Measurements from ENCODE around the gene PLA2G5.
A peak's percentile ranks its signal among the peaks of the same experiment; 100 is the strongest.

PLA2G5 gene

DNA sequence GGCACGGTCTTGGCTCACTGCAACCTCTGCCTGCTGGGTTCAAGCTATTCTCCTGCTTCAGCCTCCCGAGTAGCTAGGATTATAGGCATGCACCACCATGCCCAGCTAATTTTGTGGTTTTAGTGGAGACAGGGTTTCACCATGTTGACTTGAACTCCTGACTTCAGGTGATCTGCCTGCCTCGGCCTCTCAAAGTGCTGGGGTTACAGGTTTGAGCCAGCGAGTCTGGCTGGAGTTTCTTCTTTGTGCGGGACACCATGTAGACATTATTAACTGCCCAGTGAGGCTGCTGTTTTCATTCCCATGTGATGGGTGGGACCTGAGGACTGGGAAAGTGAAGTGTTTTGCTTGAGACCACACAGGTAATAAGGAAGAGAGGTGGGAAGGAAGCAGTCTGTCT, 23.3 kb downstream of the PLA2G5 start:
- DNase-seq = no peak

DNA sequence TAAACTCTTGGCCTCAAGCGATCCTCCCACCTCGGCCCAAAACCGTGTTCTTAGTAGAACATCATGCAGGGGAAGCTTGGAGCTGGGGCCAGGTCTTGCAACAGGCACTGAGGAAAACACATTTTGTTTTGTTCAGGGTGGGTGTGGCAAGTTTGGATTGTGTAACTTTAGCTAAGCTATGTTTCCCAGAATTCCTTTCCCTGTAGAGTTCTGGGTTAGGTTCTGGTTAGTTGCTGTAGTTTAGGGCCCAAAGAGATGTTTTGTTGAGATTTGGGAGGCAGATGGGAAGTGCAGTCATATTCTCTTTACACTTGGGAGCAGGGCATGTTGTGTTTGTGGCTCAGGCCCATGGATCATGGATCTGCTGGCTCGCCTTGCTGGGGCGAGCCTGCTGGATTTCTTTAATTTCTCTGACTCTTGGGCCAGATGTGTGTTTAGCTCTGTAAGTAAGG, 24.0 kb downstream of the PLA2G5 start:
- no peak for DNase-seq

DNA sequence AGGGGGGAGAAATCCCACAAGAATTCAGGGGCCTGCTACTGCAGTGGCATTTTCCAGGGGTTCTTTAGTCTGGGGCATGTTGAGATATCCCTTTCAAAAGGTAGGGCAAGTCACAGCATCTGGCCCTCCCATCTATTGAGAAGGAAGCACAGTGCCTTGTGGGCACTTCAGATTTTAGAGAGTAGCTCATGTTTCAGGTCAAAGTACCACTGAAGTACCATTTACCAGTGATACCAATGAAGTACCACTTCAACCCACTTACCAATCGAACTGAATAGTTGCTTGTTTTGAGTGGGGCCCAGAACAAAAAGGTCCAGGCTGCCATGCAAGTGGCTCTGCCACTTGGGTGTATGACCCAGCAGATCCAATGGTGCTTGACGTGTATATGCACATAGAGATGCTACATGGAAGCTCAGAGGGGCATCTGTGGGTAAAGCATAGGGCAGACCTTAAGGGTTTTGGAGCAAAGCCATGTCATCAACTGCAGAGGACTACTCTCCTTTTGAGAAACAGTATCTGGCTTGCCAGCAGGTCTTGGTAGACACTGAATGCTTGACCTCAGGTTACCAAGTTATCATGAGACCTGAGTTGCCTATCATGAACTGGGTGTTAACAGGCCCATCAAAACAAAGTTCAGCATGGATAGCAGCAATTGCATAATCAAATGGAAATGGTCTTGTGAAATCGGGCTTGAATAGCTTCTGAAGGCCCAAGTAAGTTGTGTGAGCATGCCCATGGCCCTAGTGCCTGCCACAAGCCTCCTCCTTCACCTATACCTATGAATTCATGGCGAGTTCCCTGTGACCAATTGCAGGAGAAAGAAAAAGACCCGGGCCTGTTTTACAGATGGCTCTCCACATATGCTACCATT, 25.8 kb downstream of the PLA2G5 start:
- DNase-seq = no peak

DNA sequence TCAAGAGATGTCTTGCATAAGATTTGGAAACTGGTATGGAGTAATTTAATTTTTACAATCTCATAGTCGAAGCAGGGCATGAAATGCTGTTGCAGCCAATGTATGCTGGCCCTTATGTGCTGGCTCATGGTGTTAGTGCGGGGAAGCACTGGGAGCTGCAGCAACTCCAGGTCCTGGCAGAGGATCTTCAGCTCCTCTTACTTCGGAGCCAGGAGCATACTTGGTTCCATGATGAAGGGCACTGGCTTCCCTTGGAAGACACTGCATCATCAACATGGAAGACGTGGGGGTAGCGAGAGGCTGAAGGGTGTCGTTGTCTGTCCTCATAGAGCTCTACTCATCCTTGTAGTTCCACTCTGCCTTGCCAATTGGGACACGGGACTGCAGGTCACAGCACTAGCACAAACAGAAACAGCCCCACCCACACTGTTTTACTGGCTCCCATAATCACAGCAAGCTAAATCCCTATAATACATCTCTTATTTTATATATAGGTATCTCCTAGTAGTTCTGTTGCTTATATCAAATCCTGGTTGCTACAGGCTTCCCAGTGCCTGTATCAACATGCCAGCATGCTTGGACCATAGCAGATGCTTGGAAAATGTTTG, 26.9 kb downstream of the PLA2G5 start:
- no peak for DNase-seq

DNA sequence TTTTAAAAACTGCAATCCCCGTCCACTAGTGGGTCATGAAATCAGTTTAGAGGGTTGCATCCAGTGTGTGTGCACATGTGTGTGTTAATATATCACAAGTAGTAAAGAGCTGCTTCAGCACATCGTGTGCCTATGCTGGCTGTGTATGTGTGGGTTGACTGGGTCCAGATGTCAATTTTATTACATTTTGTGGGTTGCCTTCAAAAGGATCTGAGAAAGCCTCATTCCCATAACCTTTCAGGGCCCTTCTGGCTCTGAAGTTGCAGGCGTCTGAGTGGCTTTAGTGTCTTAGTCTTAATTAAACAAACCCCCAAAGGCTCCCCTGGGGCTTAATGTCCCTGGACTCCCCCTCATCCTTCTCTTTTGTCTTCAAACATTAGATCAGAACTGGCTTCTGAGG, 29.5 kb downstream of the PLA2G5 start:
- no peak for DNase-seq

- DNase-seq = peak; percentile 3
Observed at GRCh38 chr1:20100632-20101355, 30.8 kb downstream of the PLA2G5 start.

- no peak for DNase-seq
Observed at GRCh38 chr1:20102875-20103274, 32.9 kb downstream of the PLA2G5 start.

GRCh38 chr1:20105856-20106255, 35.9 kb downstream of the PLA2G5 start:
- no peak for DNase-seq

- no peak for DNase-seq
Observed at GRCh38 chr1:20107351-20107750, 37.4 kb downstream of the PLA2G5 start.

DNA sequence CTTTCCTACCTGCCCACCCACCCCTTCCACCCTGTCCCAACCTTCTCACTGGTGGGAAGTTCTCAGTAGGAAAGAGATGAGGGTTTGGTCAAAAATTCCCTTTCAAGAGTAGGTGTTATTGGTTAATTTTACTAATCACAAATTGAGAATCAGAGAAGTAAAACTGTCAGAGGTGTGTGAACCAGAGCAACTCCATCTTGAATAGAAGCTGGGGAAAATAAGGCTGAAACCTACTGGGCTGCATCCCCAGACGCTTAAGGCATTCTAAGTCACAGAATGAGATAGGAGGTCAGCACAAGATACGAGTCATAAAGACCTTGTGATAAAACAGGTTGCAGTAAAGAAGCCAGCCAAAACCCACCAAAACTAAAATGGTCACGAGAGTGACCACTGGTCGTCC, 37.8 kb downstream of the PLA2G5 start:
- no peak for DNase-seq

DNA sequence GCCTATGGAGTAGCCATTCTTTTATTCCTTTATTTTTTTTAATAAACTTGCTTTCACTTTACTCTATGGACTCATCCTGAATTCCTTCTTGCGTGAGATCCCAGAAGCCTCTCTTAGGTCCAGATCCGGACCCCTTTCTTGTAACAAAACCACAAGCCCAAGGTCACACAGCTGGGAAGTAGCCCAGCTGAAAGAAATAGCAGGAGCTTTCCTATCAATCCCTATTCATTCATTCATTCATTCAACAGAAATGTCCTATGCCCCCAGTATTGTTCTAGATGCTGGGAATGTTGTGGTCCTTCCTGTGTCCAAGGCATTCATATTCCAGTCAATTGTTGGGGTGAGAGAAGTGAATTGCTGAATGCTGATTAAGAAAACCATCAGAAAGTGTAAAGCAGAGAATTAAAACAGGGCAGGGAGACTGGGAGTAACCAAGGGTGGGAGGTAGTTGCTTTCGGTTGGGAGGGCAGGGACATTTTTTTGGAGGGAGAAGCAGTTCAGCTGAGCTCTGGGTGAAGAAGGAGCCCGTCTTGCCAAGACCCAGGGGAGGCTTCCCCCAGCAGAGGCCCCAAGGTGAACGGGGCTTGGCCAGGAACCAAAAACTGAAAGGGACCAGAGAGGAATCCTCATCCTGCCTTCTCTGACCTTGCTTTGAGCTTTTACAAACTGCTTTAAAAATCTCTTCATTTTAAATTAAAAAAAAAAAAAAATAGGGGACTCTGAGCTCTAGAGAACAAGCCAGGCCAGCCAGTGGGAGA, 38.6 kb downstream of the PLA2G5 start:
- no peak for DNase-seq

- no peak for DNase-seq
Observed at GRCh38 chr1:20109223-20109856, 39.3 kb downstream of the PLA2G5 start.

GRCh38 chr1:20110679-20111078, 40.7 kb downstream of the PLA2G5 start:
- DNase-seq = no peak

DNA sequence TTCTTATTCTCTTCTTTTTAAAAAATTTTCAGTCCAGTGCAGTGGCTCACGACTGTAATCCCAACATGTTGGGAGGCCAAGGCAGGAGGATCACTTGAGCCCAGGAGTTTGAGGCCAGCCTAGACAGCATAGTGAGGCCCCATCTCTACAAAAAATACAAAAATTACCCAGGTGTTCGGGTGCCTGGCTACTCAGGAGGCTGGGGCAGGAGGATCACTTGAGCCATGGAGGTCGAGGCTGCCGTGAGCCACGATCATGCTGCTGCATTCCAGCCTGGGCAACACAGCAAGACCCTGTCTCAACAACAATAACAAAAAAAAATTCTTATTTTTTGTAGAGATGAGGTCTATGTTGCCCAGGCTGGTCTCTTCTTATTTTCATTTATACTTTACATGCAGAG, 41.5 kb downstream of the PLA2G5 start:
- DNase-seq = no peak

DNA sequence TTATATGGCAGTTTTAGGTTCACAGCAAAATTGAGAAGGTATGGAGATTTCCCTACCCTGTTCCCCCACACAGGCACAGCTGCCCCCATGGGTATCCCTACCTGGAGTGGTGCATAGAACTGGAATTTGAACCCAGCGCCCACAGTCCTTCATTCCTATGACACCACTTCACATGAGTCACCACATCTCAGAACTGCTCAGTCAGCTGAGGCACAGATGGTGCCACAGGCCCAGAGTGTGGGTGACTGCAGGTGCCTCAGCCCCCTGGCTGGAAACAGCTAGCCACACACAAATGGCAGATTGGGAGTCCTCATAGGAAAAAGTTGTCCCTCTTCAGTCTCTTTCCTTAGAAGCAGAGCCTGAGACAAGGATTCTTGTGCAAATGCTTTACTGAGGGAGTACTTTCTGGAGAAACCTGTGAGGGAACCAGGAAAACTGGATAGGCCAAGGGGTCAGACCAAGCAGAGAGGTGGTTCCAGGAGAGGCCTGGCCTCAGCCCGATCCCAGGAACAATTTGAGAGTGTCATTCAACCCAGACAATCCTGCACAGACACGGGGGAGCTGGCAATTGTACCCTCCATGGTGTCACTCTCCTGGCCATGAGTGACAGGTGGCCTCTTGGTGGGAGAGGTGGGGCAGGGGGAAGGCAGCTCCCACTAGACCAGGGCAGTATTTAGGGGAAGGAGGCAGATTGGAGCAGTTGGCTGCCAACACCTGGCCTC, 42.4 kb downstream of the PLA2G5 start:
- no peak for DNase-seq

DNA sequence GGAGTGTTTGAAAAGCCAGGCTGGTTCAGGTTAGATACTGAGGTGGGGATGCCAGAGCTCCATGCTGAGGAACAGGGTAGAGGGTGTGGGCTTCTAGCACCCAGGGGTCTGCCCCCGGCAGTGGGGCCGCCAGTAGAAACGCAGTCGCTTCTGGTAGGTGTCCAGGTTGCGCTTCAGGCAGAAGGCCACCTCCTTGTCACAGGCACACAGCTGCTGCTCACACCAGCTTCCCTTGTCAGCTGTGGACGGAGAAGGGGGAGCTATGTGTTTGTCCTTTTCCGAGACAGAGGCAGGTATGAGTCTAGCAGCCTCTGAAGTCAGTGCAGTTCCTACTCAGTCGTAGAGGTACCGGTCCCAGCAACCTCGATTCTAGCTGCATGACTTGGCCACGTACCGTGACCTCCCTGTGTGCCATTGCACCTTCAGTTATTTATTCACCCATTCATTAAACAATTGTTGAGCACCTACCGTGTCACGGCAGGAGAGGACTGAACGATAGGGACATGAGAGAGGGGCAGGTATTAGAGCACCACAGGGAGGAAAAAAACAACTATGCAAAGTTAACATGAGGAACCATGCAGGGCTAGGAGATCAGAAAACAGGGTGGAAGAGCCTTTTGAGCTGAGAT, 44.1 kb downstream of the PLA2G5 start:
- DNase-seq = no peak

DNA sequence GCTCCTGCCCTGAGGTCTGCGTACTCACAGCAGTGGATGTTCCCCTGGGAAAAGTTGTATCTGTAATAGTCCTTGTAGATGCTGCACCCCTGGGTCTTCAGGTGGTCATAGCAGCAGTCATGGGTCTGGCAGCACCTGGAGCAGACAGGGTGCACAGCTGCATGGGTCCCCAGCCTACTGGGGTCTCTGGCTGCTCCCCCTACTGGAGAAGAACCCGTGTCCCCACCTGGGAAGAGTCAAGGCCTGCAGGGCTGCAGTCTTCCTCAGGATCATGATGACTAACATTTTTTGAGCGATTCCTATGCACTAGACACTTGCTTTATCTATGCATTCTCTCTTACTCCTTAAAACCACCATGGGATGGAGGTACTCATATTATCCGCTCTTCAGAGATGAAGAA, 45.5 kb downstream of the PLA2G5 start:
- DNase-seq = no peak

DNA sequence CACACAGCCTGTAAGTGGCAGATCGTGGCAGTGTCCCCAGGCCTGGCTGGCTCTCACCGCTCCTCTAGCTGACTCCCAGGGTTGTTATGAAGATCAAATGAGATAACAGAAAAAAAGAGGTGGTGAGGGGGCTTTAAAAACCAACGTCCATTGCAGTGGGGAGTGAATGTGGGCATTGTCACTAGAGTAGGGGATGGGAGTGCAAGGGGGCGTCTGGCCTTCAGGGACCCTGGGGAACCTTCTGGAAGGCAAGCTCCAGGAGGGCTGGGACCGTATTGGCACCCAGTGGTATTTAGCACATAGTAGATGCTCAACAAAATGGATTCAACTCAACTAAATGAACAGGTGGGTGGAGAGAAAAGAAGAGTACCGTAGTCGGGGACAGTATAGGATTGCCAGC, 45.9 kb downstream of the PLA2G5 start:
- no peak for DNase-seq

DNA sequence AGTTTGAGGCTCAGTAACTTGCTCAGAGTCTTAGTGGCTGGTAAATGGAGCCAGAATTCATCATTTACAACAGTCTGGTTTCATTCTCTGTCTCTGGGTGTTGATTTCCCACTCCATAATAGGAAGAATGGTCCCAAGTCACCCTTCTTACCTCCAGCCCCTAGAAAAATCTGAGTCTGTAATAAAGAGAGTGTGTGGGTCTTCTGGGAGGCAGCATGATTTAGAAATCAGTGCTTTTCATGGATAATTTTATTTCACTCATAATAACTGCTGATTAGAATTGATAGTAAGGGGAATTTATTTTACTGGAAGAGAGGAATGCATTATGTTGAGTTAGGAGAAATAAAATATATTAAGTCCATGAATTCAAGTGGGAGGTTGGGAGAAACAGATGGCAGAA, 47.2 kb downstream of the PLA2G5 start:
- DNase-seq = no peak

- no peak for DNase-seq
Observed at GRCh38 chr1:20119347-20119746, 49.4 kb downstream of the PLA2G5 start, which contains the start of gene PLA2G2D. PLA2G2D (minus strand) TSS chr1:20119536; CDS start chr1:20119498, 38 bp downstream.

DNA sequence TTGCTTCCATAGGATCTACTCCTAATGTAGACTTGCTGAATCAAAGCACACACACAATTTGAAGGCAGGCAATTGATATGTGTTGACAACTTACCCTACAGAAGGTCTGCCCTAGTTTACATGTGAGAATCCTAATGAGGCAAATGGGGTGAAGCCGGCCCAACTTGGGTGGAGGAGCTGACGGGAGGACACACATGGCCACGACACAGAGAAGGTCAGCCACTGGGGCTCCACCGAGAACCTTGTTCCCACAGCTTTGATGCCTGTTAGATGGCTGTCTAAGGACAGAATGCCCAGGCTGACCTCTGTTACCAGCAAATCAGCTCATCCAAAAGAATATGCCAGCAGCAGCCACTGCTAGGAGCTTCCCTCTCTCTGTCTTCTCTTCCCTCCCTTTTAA, 50.8 kb downstream of the PLA2G5 start:
- no peak for DNase-seq
